Fibroblast of skin of left biceps (primary cell): ENCODE results near the gene VAV1.
"Not testable (repeated sequence)": the region's sequence is repeated elsewhere in the genome, so short reads cannot be mapped to it uniquely, and the experiment has no call there.

Experiments
- DNase-seq, 2 experiments: peaks; one replicate each; pipeline ENCODE4 v3.0.0-alpha.2; 2013; ENCODE audit warnings: low read depth in 2 of 2

The VAV1 gene

GRCh38 chr19:6852001-6852400 is 79.5 kb downstream of the VAV1 start:
- no peak for DNase-seq

- DNase-seq: no peak
Measured at GRCh38 chr19:6853868-6854267, 81.4 kb downstream of the VAV1 start.

- DNase-seq: no peak
Measured at GRCh38 chr19:6854758-6855157, 82.2 kb downstream of the VAV1 start.

- DNase-seq: no peak
Measured at GRCh38 chr19:6856749-6857372, 84.4 kb downstream of the VAV1 start.

GRCh38 chr19:6861683-6862286 is 89.3 kb downstream of the VAV1 start:
- DNase-seq: no peak

- DNase-seq: peak; percentile 36 to 53
Measured at GRCh38 chr19:6862673-6863078, 90.2 kb downstream of the VAV1 start.

GRCh38 chr19:6864325-6864940 is 91.9 kb downstream of the VAV1 start:
- DNase-seq: no peak

GRCh38 chr19:6865849-6866248 is 93.3 kb downstream of the VAV1 start:
- DNase-seq: no peak

- DNase-seq: no peak
Measured at GRCh38 chr19:6866741-6867151, 94.2 kb downstream of the VAV1 start.

- DNase-seq: no peak
Measured at GRCh38 chr19:6868351-6868750, 95.8 kb downstream of the VAV1 start.

GRCh38 chr19:6869151-6869882 is 96.8 kb downstream of the VAV1 start:
- DNase-seq: not testable (repeated sequence)

- no peak for DNase-seq
Measured at GRCh38 chr19:6873708-6874431, 101.4 kb downstream of the VAV1 start.

GRCh38 chr19:6875218-6875617 is 102.7 kb downstream of the VAV1 start:
- DNase-seq: no peak

- no peak for DNase-seq
Measured at GRCh38 chr19:6876748-6877147, 104.2 kb downstream of the VAV1 start.

- no peak for DNase-seq
Measured at GRCh38 chr19:6877766-6878165, 105.3 kb downstream of the VAV1 start.

- DNase-seq: no peak
Measured at GRCh38 chr19:6886277-6886897, 113.9 kb downstream of the VAV1 start.

GRCh38 chr19:6887316-6887715 is 114.8 kb downstream of the VAV1 start, which contains the start of gene ADGRE1:
Gene ADGRE1, plus strand, starts transcription at chr19:6887579. Its CDS starts 30 bp downstream, at chr19:6887609.
- no peak for DNase-seq

- no peak for DNase-seq
Measured at GRCh38 chr19:6888967-6889366, 116.5 kb downstream of the VAV1 start.

GRCh38 chr19:6890401-6890913 is 117.9 kb downstream of the VAV1 start:
- no peak for DNase-seq

GRCh38 chr19:6890938-6891337 is 118.4 kb downstream of the VAV1 start:
- DNase-seq: no peak

GRCh38 chr19:6891761-6892385 is 119.4 kb downstream of the VAV1 start:
- DNase-seq: no peak
